ENCODE results near the gene DYTN. TPM values are rescaled to one million over a fixed set of nuclear protein-coding genes. Genes with fewer than 3 reads are reported as not detected.
A peak's percentile ranks its signal among the peaks of the same experiment; 100 is the strongest.

DYTN gene
- polyA plus RNA-seq, 4 donors = not detected

- Histone ChIP-seq H3K4me1 (ENCODE audit: control insufficient read depth in 3 of 3, insufficient read depth in 2 of 3, low read depth in 1 of 3, low read length in 2 of 3) (no peaks in the 10 kb centered on the region), H3K9me3 (ENCODE audit: control insufficient read depth in 2 of 2, insufficient read depth in 1 of 2, low read depth in 1 of 2, low read length in 1 of 2) (no peaks in the 10 kb centered on the region), H3K4me3 (ENCODE audit: low read depth in 1 of 3, low read length in 3 of 3) (no peak overlapping the region), H3K36me3 (ENCODE audit: control insufficient read depth in 3 of 3, insufficient read depth in 2 of 3, low read depth in 1 of 3, low read length in 3 of 3) (no peaks in the 10 kb centered on the region), H3K27me3 (ENCODE audit: control insufficient read depth in 3 of 3, insufficient read depth in 3 of 3, low read length in 3 of 3) (peaks cover 0 to 4% (median 0%) of the 10 kb centered on the region in 3 donors), H3K27ac (ENCODE audit: low read depth in 1 of 3, low read length in 2 of 3) (no peak overlapping the region)
- no peak for FAIRE-seq
- WGBS, 3 donors = 35 to 56% (median 50%) methylated on average over 4 of the region's 4 CpGs
- DNase-seq = peak in 1 of 2 donors; percentile 13
Measured at GRCh38 chr2:206713746-206714145, 4.5 kb downstream of the DYTN start.

GRCh38 chr2:206708286-206708685 lies 9.9 kb downstream of the DYTN start:
- no peak overlapping the region for H3K27ac ChIP-seq (ENCODE audit: low read depth in 1 of 3, low read length in 2 of 3)
- H3K27me3 ChIP-seq (ENCODE audit: control insufficient read depth in 3 of 3, insufficient read depth in 3 of 3, low read length in 3 of 3) = peaks cover 0 to 3% (median 3%) of the 10 kb centered on the region in 3 donors
- no peaks in the 10 kb centered on the region for H3K9me3 ChIP-seq (ENCODE audit: control insufficient read depth in 2 of 2, insufficient read depth in 1 of 2, low read depth in 1 of 2, low read length in 1 of 2)
- FAIRE-seq (no peak), DNase-seq (peak; percentile 5 to 27)
- no peaks in the 10 kb centered on the region for H3K4me1 ChIP-seq (ENCODE audit: control insufficient read depth in 3 of 3, insufficient read depth in 2 of 3, low read depth in 1 of 3, low read length in 2 of 3)
- WGBS, 3 donors = 13 to 53% (median 30%) methylated on average over 5 of the region's 5 CpGs
- no peak overlapping the region for H3K4me3 ChIP-seq (ENCODE audit: low read depth in 1 of 3, low read length in 3 of 3)
- H3K36me3 ChIP-seq (ENCODE audit: control insufficient read depth in 3 of 3, insufficient read depth in 2 of 3, low read depth in 1 of 3, low read length in 3 of 3) = no peaks in the 10 kb centered on the region

GRCh38 chr2:206707164-206707701 lies 11.0 kb downstream of the DYTN start:
- peak in 1 of 2 donors; percentile 7 for DNase-seq
- H3K9me3 ChIP-seq (ENCODE audit: control insufficient read depth in 2 of 2, insufficient read depth in 1 of 2, low read depth in 1 of 2, low read length in 1 of 2) = no peaks in the 10 kb centered on the region
- 44 to 79% (median 57%) methylated on average over 10 of the region's 10 CpGs for WGBS, 3 donors

GRCh38 chr2:206701952-206702605 lies 16.1 kb downstream of the DYTN start:
- H3K4me3 ChIP-seq (ENCODE audit: low read depth in 1 of 3, low read length in 3 of 3) = no peak overlapping the region
- 54 to 69% (median 59%) methylated on average over 8 of the region's 8 CpGs for WGBS, 3 donors
- H3K27me3 ChIP-seq (ENCODE audit: control insufficient read depth in 3 of 3, insufficient read depth in 3 of 3, low read length in 3 of 3) = peaks cover 0 to 8% (median 3%) of the 10 kb centered on the region in 3 donors
- H3K27ac ChIP-seq (ENCODE audit: low read depth in 1 of 3, low read length in 2 of 3) = no peak overlapping the region
- H3K9me3 ChIP-seq (ENCODE audit: control insufficient read depth in 2 of 2, insufficient read depth in 1 of 2, low read depth in 1 of 2, low read length in 1 of 2) = no peaks in the 10 kb centered on the region
- FAIRE-seq = no peak
- no peak for DNase-seq
- no peaks in the 10 kb centered on the region for H3K4me1 ChIP-seq (ENCODE audit: control insufficient read depth in 3 of 3, insufficient read depth in 2 of 3, low read depth in 1 of 3, low read length in 2 of 3)
- no peaks in the 10 kb centered on the region for H3K36me3 ChIP-seq (ENCODE audit: control insufficient read depth in 3 of 3, insufficient read depth in 2 of 3, low read depth in 1 of 3, low read length in 3 of 3)

More at GRCh38 chr2:206707164-206707701, 11.0 kb downstream of the DYTN start:
- Histone ChIP-seq H3K36me3 (ENCODE audit: control insufficient read depth in 3 of 3, insufficient read depth in 2 of 3, low read depth in 1 of 3, low read length in 3 of 3) (no peaks in the 10 kb centered on the region), H3K4me1 (ENCODE audit: control insufficient read depth in 3 of 3, insufficient read depth in 2 of 3, low read depth in 1 of 3, low read length in 2 of 3) (no peaks in the 10 kb centered on the region), H3K27me3 (ENCODE audit: control insufficient read depth in 3 of 3, insufficient read depth in 3 of 3, low read length in 3 of 3) (peaks cover 0 to 3% (median 3%) of the 10 kb centered on the region in 3 donors), H3K27ac (ENCODE audit: low read depth in 1 of 3, low read length in 2 of 3) (no peak overlapping the region), H3K4me3 (ENCODE audit: low read depth in 1 of 3, low read length in 3 of 3) (no peak overlapping the region)
- no peak for FAIRE-seq

GRCh38 chr2:206700156-206700555 lies 18.0 kb downstream of the DYTN start:
- FAIRE-seq (no peak), DNase-seq (no peak)
- Histone ChIP-seq H3K4me3 (ENCODE audit: low read depth in 1 of 3, low read length in 3 of 3) (no peak overlapping the region), H3K4me1 (ENCODE audit: control insufficient read depth in 3 of 3, insufficient read depth in 2 of 3, low read depth in 1 of 3, low read length in 2 of 3) (no peaks in the 10 kb centered on the region), H3K27ac (ENCODE audit: low read depth in 1 of 3, low read length in 2 of 3) (no peak overlapping the region), H3K9me3 (ENCODE audit: control insufficient read depth in 2 of 2, insufficient read depth in 1 of 2, low read depth in 1 of 2, low read length in 1 of 2) (no peaks in the 10 kb centered on the region), H3K36me3 (ENCODE audit: control insufficient read depth in 3 of 3, insufficient read depth in 2 of 3, low read depth in 1 of 3, low read length in 3 of 3) (no peaks in the 10 kb centered on the region), H3K27me3 (ENCODE audit: control insufficient read depth in 3 of 3, insufficient read depth in 3 of 3, low read length in 3 of 3) (peaks cover 0 to 6% (median 0%) of the 10 kb centered on the region in 3 donors)
- 36 to 47% (median 42%) methylated on average over 8 of the region's 8 CpGs for WGBS, 3 donors

GRCh38 chr2:206698811-206699210 lies 19.4 kb downstream of the DYTN start:
- no peak overlapping the region for H3K4me3 ChIP-seq (ENCODE audit: low read depth in 1 of 3, low read length in 3 of 3)
- no peak for FAIRE-seq

GRCh38 chr2:206696910-206697309 lies 21.3 kb downstream of the DYTN start:
- Histone ChIP-seq H3K27me3 (ENCODE audit: control insufficient read depth in 3 of 3, insufficient read depth in 3 of 3, low read length in 3 of 3) (peaks cover 0 to 3% (median 0%) of the 10 kb centered on the region in 3 donors), H3K27ac (ENCODE audit: low read depth in 1 of 3, low read length in 2 of 3) (no peak overlapping the region), H3K4me1 (ENCODE audit: control insufficient read depth in 3 of 3, insufficient read depth in 2 of 3, low read depth in 1 of 3, low read length in 2 of 3) (no peaks in the 10 kb centered on the region), H3K4me3 (ENCODE audit: low read depth in 1 of 3, low read length in 3 of 3) (no peak overlapping the region), H3K36me3 (ENCODE audit: control insufficient read depth in 3 of 3, insufficient read depth in 2 of 3, low read depth in 1 of 3, low read length in 3 of 3) (no peaks in the 10 kb centered on the region), H3K9me3 (ENCODE audit: control insufficient read depth in 2 of 2, insufficient read depth in 1 of 2, low read depth in 1 of 2, low read length in 1 of 2) (no peaks in the 10 kb centered on the region)
- FAIRE-seq (no peak), DNase-seq (no peak)

More at GRCh38 chr2:206698811-206699210, 19.4 kb downstream of the DYTN start:
- no peaks in the 10 kb centered on the region for H3K9me3 ChIP-seq (ENCODE audit: control insufficient read depth in 2 of 2, insufficient read depth in 1 of 2, low read depth in 1 of 2, low read length in 1 of 2)
- H3K36me3 ChIP-seq (ENCODE audit: control insufficient read depth in 3 of 3, insufficient read depth in 2 of 3, low read depth in 1 of 3, low read length in 3 of 3) = no peaks in the 10 kb centered on the region
- H3K4me1 ChIP-seq (ENCODE audit: control insufficient read depth in 3 of 3, insufficient read depth in 2 of 3, low read depth in 1 of 3, low read length in 2 of 3) = no peaks in the 10 kb centered on the region
- DNase-seq = no peak
- H3K27ac ChIP-seq (ENCODE audit: low read depth in 1 of 3, low read length in 2 of 3) = no peak overlapping the region
- 77 to 93% (median 91%) methylated on average over 3 of the region's 3 CpGs for WGBS, 3 donors
- H3K27me3 ChIP-seq (ENCODE audit: control insufficient read depth in 3 of 3, insufficient read depth in 3 of 3, low read length in 3 of 3) = peaks cover 0 to 6% (median 0%) of the 10 kb centered on the region in 3 donors

GRCh38 chr2:206693399-206694137 lies 24.6 kb downstream of the DYTN start:
- peak; percentile 49 for FAIRE-seq
- Histone ChIP-seq H3K4me3 (ENCODE audit: low read depth in 1 of 3, low read length in 3 of 3) (no peak overlapping the region), H3K27ac (ENCODE audit: low read depth in 1 of 3, low read length in 2 of 3) (no peak overlapping the region), H3K9me3 (ENCODE audit: control insufficient read depth in 2 of 2, insufficient read depth in 1 of 2, low read depth in 1 of 2, low read length in 1 of 2) (no peaks in the 10 kb centered on the region), H3K27me3 (ENCODE audit: control insufficient read depth in 3 of 3, insufficient read depth in 3 of 3, low read length in 3 of 3) (no peaks in the 10 kb centered on the region), H3K4me1 (ENCODE audit: control insufficient read depth in 3 of 3, insufficient read depth in 2 of 3, low read depth in 1 of 3, low read length in 2 of 3) (no peaks in the 10 kb centered on the region), H3K36me3 (ENCODE audit: control insufficient read depth in 3 of 3, insufficient read depth in 2 of 3, low read depth in 1 of 3, low read length in 3 of 3) (no peaks in the 10 kb centered on the region)
- DNase-seq = peak; percentile 62 to 69
- 23 to 30% (median 26%) methylated on average over 5 of the region's 5 CpGs for WGBS, 3 donors
